DOHH2 (cell line): Measurements from ENCODE around the gene PAX2.
A peak's percentile ranks its signal among the peaks of the same experiment; 100 is the strongest.

Source experiments
- H3F3A ChIP-seq: fragments of 200-600 bp; sonication (generic), shearing (Covaris generic); 2 replicates; pipeline ENCODE4 v1.6.0; 2016; ENCODE audit warnings: antibody characterized with exemption, mild to moderate bottlenecking; ENCODE audit not compliant: control insufficient read depth, insufficient read depth
- H3K27ac ChIP-seq: fragments of 200-600 bp; sonication (generic); 2 replicates; pipeline ENCODE4 v1.5.1; 2014; ENCODE audit warnings: low read depth, mild to moderate bottlenecking, low read length, moderate library complexity
- H3K27me3 ChIP-seq: fragments of 200-600 bp; sonication (generic); 2 replicates; pipeline ENCODE4 v1.6.1; 2014; ENCODE audit warnings: mild to moderate bottlenecking, low read length, mixed read lengths; ENCODE audit not compliant: control insufficient read depth
- H3K36me3 ChIP-seq: fragments of 200-600 bp; sonication (generic); 2 replicates; pipeline ENCODE4 v1.6.1; 2014; ENCODE audit warnings: mild to moderate bottlenecking, low read length, moderate library complexity, mixed read lengths; ENCODE audit not compliant: control insufficient read depth
- H3K4me1 ChIP-seq: fragments of 200-600 bp; sonication (generic); 2 replicates; pipeline ENCODE4 v1.6.1; 2014; ENCODE audit warnings: mild to moderate bottlenecking, low read length, mixed read lengths; ENCODE audit not compliant: control insufficient read depth
- H3K4me2 ChIP-seq: fragments of 200-600 bp; sonication (generic); 2 replicates; pipeline ENCODE4 v1.6.0; 2014; ENCODE audit warnings: mild to moderate bottlenecking, low read length, moderate library complexity
- H3K4me3 ChIP-seq: fragments of 200-600 bp; sonication (generic); 2 replicates; pipeline ENCODE4 v1.5.1; 2014; ENCODE audit warnings: mild to moderate bottlenecking, low read length, mixed read lengths
- H3K79me2 ChIP-seq: fragments of 200-600 bp; sonication (generic); 2 replicates; pipeline ENCODE4 v1.6.1; 2014; ENCODE audit warnings: mild to moderate bottlenecking, low read length, mixed read lengths; ENCODE audit not compliant: control insufficient read depth
- H3K9me2 ChIP-seq: fragments of 200-600 bp; sonication (generic); replicated peaks from 2 replicates; pipeline ENCODE4 v1.6.1; 2014; ENCODE audit warnings: mild to moderate bottlenecking, low read length, mixed read lengths; ENCODE audit not compliant: control insufficient read depth
- H3K9me3 ChIP-seq: fragments of 200-600 bp; sonication (generic); 2 replicates; pipeline ENCODE4 v1.6.1; 2014; ENCODE audit warnings: antibody characterized with exemption, low read length, mixed read lengths; ENCODE audit not compliant: control insufficient read depth, insufficient read depth
- H4K20me1 ChIP-seq: fragments of 200-600 bp; sonication (generic); 2 replicates; pipeline ENCODE4 v1.6.0; 2014; ENCODE audit warnings: low read depth, mild to moderate bottlenecking, antibody characterized with exemption, low read length, moderate library complexity; ENCODE audit not compliant: control insufficient read depth, insufficient read depth
- CTCF ChIP-seq: fragments of 200-600 bp; sonication (generic); IDR thresholded peaks from one replicate; pipeline ENCODE4 v1.5.1; 2014; ENCODE audit warnings: antibody characterized with exemption, mild to moderate bottlenecking, low read depth, low read length; ENCODE audit not compliant: poor library complexity, severe bottlenecking
- EZH2phosphoT487 ChIP-seq: fragments of 200-600 bp; sonication (generic); IDR thresholded peaks from 2 replicates; pipeline ENCODE4 v1.6.1; 2017; ENCODE audit warnings: borderline replicate concordance, mild to moderate bottlenecking, antibody characterized with exemption, low read length, moderate library complexity, mixed read lengths

The PAX2 gene

GRCh38 chr10:100823194-100823593 is 77.8 kb downstream of the PAX2 start:
- Histone ChIP-seq H3K4me1 (peaks cover 38% of the 10 kb centered on the region), H3K9me2 (no peaks in the 10 kb centered on the region), H3K4me3 (no peak overlapping the region), H3K9me3 (no peaks in the 10 kb centered on the region), H3K36me3 (no peaks in the 10 kb centered on the region), H3F3A (0 out of 2 replicates have a peak, but pooled peaks cover 3% of the 10 kb centered on the region), H3K4me2 (no peak overlapping the region), H3K27ac (no peak overlapping the region), H3K79me2 (no peaks in the 10 kb centered on the region), H3K27me3 (peaks cover 62% of the 10 kb centered on the region), H4K20me1 (no peaks in the 10 kb centered on the region)
- TF ChIP-seq EZH2phosphoT487 (no peak), CTCF (no peak)

- no peak overlapping the region for H3K27ac ChIP-seq
- H3K9me2 ChIP-seq = no peaks in the 10 kb centered on the region
- TF ChIP-seq CTCF (no peak), EZH2phosphoT487 (no peak)
- peaks cover 69% of the 10 kb centered on the region for H3K27me3 ChIP-seq
- H3K79me2 ChIP-seq = no peaks in the 10 kb centered on the region
- H4K20me1 ChIP-seq = no peaks in the 10 kb centered on the region
- peak overlapping the region; percentile 97 for H3K4me2 ChIP-seq
- 0 out of 2 replicates have a peak, but pooled peaks cover 3% of the 10 kb centered on the region for H3F3A ChIP-seq
- H3K36me3 ChIP-seq = no peaks in the 10 kb centered on the region
- peaks cover 51% of the 10 kb centered on the region for H3K4me1 ChIP-seq
- H3K4me3 ChIP-seq = no peak overlapping the region
- H3K9me3 ChIP-seq = no peaks in the 10 kb centered on the region
Observed at GRCh38 chr10:100824886-100825285, 79.5 kb downstream of the PAX2 start.

GRCh38 chr10:100825325-100825875 is 80.0 kb downstream of the PAX2 start:
- Histone ChIP-seq H4K20me1 (no peaks in the 10 kb centered on the region), H3K9me2 (no peaks in the 10 kb centered on the region), H3K9me3 (no peaks in the 10 kb centered on the region), H3K27me3 (peaks cover 74% of the 10 kb centered on the region), H3K4me1 (peaks cover 51% of the 10 kb centered on the region), H3K4me3 (peak overlapping the region; percentile 78), H3K36me3 (no peaks in the 10 kb centered on the region), H3K27ac (peak overlapping the region; percentile 74), H3F3A (0 out of 2 replicates have a peak, but pooled peaks cover 3% of the 10 kb centered on the region), H3K79me2 (no peaks in the 10 kb centered on the region), H3K4me2 (peak overlapping the region; percentile 97)
- no peak for TF ChIP-seq EZH2phosphoT487
- TF ChIP-seq CTCF = no peak
